K562 (cell line): ENCODE measurements around the gene ZNF609. TPM values are rescaled to one million over a fixed set of nuclear protein-coding genes. Genes with fewer than 3 reads are reported as not detected.

Experiments
- ATAC-seq: fragments of 200-7000 bp; cut with Tn5 transposase; 3 replicates; pipeline ENCODE4 v1.9.1; 2020; ENCODE audit warnings: moderate library complexity
- BruUV-seq: library from RNA; stranded (reverse); fragments of 400-500 nt; replicated peaks from 2 replicates; lab custom pipeline; 2021; lab: Mats Ljungman, UMichigan
- CTCF ChIA-PET: fragments of 300-600 bp; formaldehyde crosslinking; extraction: SDS; loops from one replicate; lab custom pipeline; 2021; ENCODE audit warnings: low intra/inter-chr PET ratio; lab: Yijun Ruan, JAX
- POLR2A ChIA-PET: fragments of 300-600, 350-650 bp; sonication (Branson Sonifier 250); formaldehyde crosslinking; extraction: SDS; loops from one replicate; lab custom pipeline; 2021; ENCODE audit warnings: antibody characterized with exemption, inconsistent platforms; lab: Yijun Ruan, JAX
- DNase-seq, 4 experiments: peaks; one replicate each; pipeline versions ENCODE4 v3.0.0 to v3.0.0-alpha.2; 2011 to 2018; ENCODE audit warnings: low spot score in 3 of 4, mixed read lengths in 3 of 4; ENCODE audit errors: extremely low read depth in 1 of 4
- FAIRE-seq: peaks from 2 replicates; lab custom pipeline; 2011; peaks lifted over from hg19 to GRCh38; lab: Jason Lieb, UNC
- H2AFZ ChIP-seq: 2 replicates; pipeline ENCODE4 v1.6.0; 2011; ENCODE audit warnings: low read depth, low read length, control low read depth, inconsistent platforms
- H3K27ac ChIP-seq: fragments of 200-600 bp; 3 replicates; pipeline ENCODE4 v1.8.0; 2011; ENCODE audit warnings: low read depth, mild to moderate bottlenecking, control low read depth, inconsistent platforms, low read length, moderate library complexity, mixed read lengths; ENCODE audit errors: extremely low read depth
- H3K27me3 ChIP-seq, 2 experiments: fragments of 300-600 bp in 1 of 2; 2 replicates in 1 of 2; 3 replicates in 1 of 2; pipeline versions ENCODE4 v1.6.0 to v1.8.0; 2011; ENCODE audit warnings: inconsistent platforms in 2 of 2, low read length in 2 of 2, mild to moderate bottlenecking in 1 of 2, mixed read lengths in 1 of 2, moderate library complexity in 1 of 2; ENCODE audit not compliant: control insufficient read depth in 2 of 2, insufficient read depth in 2 of 2
- H3K36me3 ChIP-seq: fragments of 300-600 bp; 3 replicates; pipeline ENCODE4 v1.8.0; 2011; ENCODE audit warnings: mild to moderate bottlenecking, low read length, inconsistent platforms; ENCODE audit not compliant: control insufficient read depth, insufficient read depth
- H3K4me1 ChIP-seq, 2 experiments: fragments of 200-600 bp in 1 of 2; replicated peaks in 1 of 2; 2 replicates in 1 of 2; 3 replicates in 1 of 2; pipeline versions ENCODE4 v1.5.1 to v1.8.0; 2011; ENCODE audit warnings: inconsistent platforms in 2 of 2, low read length in 2 of 2, mild to moderate bottlenecking in 1 of 2, mixed read lengths in 1 of 2, moderate library complexity in 1 of 2; ENCODE audit not compliant: control insufficient read depth in 2 of 2, insufficient read depth in 2 of 2
- H3K4me2 ChIP-seq: 2 replicates; pipeline ENCODE4 v1.6.1; 2011; ENCODE audit warnings: low read length, control low read depth, inconsistent platforms, mixed read lengths; ENCODE audit not compliant: insufficient read depth
- H3K4me3 ChIP-seq: fragments of 200-600 bp; sonication (generic), shearing (Covaris generic); 2 replicates; pipeline ENCODE4 v1.5.1; 2016; ENCODE audit warnings: control low read depth, inconsistent platforms
- H3K79me2 ChIP-seq: fragments of 200-600 bp; 3 replicates; pipeline ENCODE4 v1.8.0; 2011; ENCODE audit warnings: low read length, inconsistent platforms; ENCODE audit not compliant: control insufficient read depth, insufficient read depth
- H3K9ac ChIP-seq, 2 experiments: 2 replicates each; pipeline versions ENCODE4 v1.6.0 to v1.6.1; 2011; ENCODE audit warnings: low read depth in 2 of 2, low read length in 2 of 2, control low read depth in 1 of 2, inconsistent platforms in 1 of 2, mild to moderate bottlenecking in 1 of 2, mixed read lengths in 1 of 2; ENCODE audit not compliant: insufficient read depth in 1 of 2
- H3K9me1 ChIP-seq: one replicate; pipeline ENCODE4 v1.6.0; 2011; ENCODE audit warnings: inconsistent platforms, mild to moderate bottlenecking, low read length, moderate library complexity; ENCODE audit not compliant: control insufficient read depth, insufficient read depth
- H3K9me3 ChIP-seq: replicated peaks from 2 replicates; pipeline ENCODE4 v1.5.1; 2011; ENCODE audit warnings: low read depth, low read length, inconsistent platforms; ENCODE audit not compliant: control insufficient read depth, insufficient read depth
- H4K20me1 ChIP-seq: replicated peaks from 2 replicates; pipeline ENCODE4 v1.6.1; 2011; ENCODE audit warnings: low read length, inconsistent platforms, mixed read lengths; ENCODE audit not compliant: control insufficient read depth, insufficient read depth
- BCL6 ChIP-seq: fragments of 250-450 bp; sonication (Bioruptor Pico); IDR thresholded peaks from 2 replicates; pipeline ENCODE4 v1.4.0; 2020
- CREB3L1 ChIP-seq: fragments of 450-650 bp; IDR thresholded peaks from 2 replicates; pipeline ENCODE4 v1.6.1; 2014; ENCODE audit warnings: low read depth, mild to moderate bottlenecking, moderate library complexity, borderline replicate concordance
- FIP1L1 ChIP-seq: fragments of 200-400 bp; formaldehyde crosslinking; IDR thresholded peaks from 2 replicates; pipeline ENCODE4 v1.6.1; 2018; ENCODE audit warnings: mild to moderate bottlenecking, low read depth, low read length; ENCODE audit not compliant: poor library complexity, severe bottlenecking
- GATA2 ChIP-seq: sonication (generic); formaldehyde crosslinking; IDR thresholded peaks from 2 replicates; pipeline ENCODE4 v1.4.0; 2020; ENCODE audit warnings: mild to moderate bottlenecking, missing genetic modification reagents
- GTF3C2 ChIP-seq: IDR thresholded peaks from 3 replicates; pipeline ENCODE4 v1.6.1; 2011; ENCODE audit warnings: borderline replicate concordance, mild to moderate bottlenecking, moderate library complexity; ENCODE audit not compliant: insufficient read length; ENCODE audit errors: extremely low read depth
- JUND ChIP-seq, 2 experiments: IDR thresholded peaks; 2 replicates in 1 of 2; 3 replicates in 1 of 2; pipeline ENCODE4 v1.6.1; 2011; ENCODE audit warnings: borderline replicate concordance in 2 of 2, low read depth in 2 of 2, low read length in 2 of 2, improper control_type of control experiment in 1 of 2, missing biosample characterization in 1 of 2, missing genetic modification characterization in 1 of 2, missing genetic modification reagents in 1 of 2
- MAX ChIP-seq: sonication (generic); formaldehyde crosslinking; IDR thresholded peaks from 2 replicates; pipeline ENCODE4 v1.9.0; 2022; ENCODE audit warnings: mild to moderate bottlenecking, missing genetic modification reagents
- MLLT1 ChIP-seq, 2 experiments: fragments of 450-650 bp; IDR thresholded peaks; 2 replicates each; pipeline ENCODE4 v1.6.1; 2016
- NFRKB ChIP-seq: fragments of 450-650 bp; IDR thresholded peaks from 2 replicates; pipeline ENCODE4 v1.6.1; 2016; ENCODE audit warnings: low read depth
- NFXL1 ChIP-seq: fragments of 450-650 bp; formaldehyde crosslinking; IDR thresholded peaks from 2 replicates; pipeline ENCODE4 v1.4.0; 2021; ENCODE audit warnings: mild to moderate bottlenecking
- NR1H2 ChIP-seq: sonication (generic); formaldehyde crosslinking; IDR thresholded peaks from 2 replicates; pipeline ENCODE4 v1.4.0; 2020; ENCODE audit warnings: mild to moderate bottlenecking, missing genetic modification reagents
- RHOXF2B ChIP-seq: fragments of 250-450 bp; sonication (Bioruptor Pico); conservative IDR thresholded peaks from 2 replicates; pipeline ENCODE4 v1.5.1; 2021
- ZNF668 ChIP-seq: fragments of 250-450 bp; sonication (Bioruptor Pico); IDR thresholded peaks from 2 replicates; pipeline ENCODE4 v1.8.0; 2022; ENCODE audit warnings: mild to moderate bottlenecking, inconsistent platforms
- ZNF780A ChIP-seq: fragments of 250-450 bp; sonication (Bioruptor Pico); IDR thresholded peaks from 2 replicates; pipeline ENCODE4 v1.5.0; 2021; ENCODE audit warnings: mild to moderate bottlenecking
- WGBS: fragments of 100-300 bp; shearing (Covaris generic); methylation state at CpG from one replicate; pipeline ENCODE4 v1.1.6; 2016; ENCODE audit warnings: low coverage, mixed read lengths; ENCODE audit not compliant: insufficient coverage; ENCODE audit errors: missing lambda C conversion rate; 5-methylcytosine and 5-hydroxymethylcytosine counted together
- in situ Hi-C: fragments of 300-500 bp; cut with MboI; formaldehyde crosslinking; loops from 4 replicates; pipeline ENCODE4 v1.15.0; 2018; ENCODE audit warnings: inconsistent platforms, mixed read lengths
- intact Hi-C: fragments of 100-400 bp; cut with micrococcal nuclease; formaldehyde crosslinking; loops from 2 replicates; pipeline ENCODE4 v1.14.2; 2022
- polyA plus RNA-seq, 8 experiments: library from polyadenylated mRNA; depleted of rRNA in 4 of 8; stranded (reverse) in 5 of 8; unstranded in 3 of 8; fragments of >200 nt; fragmentation: Nextera tagmentation in 2 of 8; fragmentation: Illumina TruSeq in 1 of 8; extraction: Ambion mirVana in 2 of 8; extraction: Trizol in 1 of 8; gene quantifications; 2 replicates each; pipeline versions ENCODE4 v1.2.1 to v1.2.3, GENCODE V29; 2011 to 2014; ENCODE audit warnings: inconsistent platforms in 1 of 8, missing spikeins in 1 of 8
- total RNA-seq, 7 experiments: library from RNA; depleted of rRNA in 6 of 7; stranded (reverse); fragments of >200 nt in 6 of 7; fragmentation: Illumina TruSeq in 2 of 7; extraction: Trizol in 2 of 7; gene quantifications; 2 replicates each; pipeline versions ENCODE4 v1.2.1 to v1.2.3, GENCODE V29; 2011 to 2021; ENCODE audit warnings: low replicate concordance in 1 of 7

The ZNF609 gene
- total and polyA plus RNA-seq, 9 of the 15 experiments (the other 6 are each of a cell fraction or from before 2014, with no cell fraction given), result 3.0 to 38.7 (median 17.8) TPM

GRCh38 chr15:64430000-64430735, 30.2 kb upstream of the ZNF609 start:
- Histone ChIP-seq H3K79me2 (no peaks in the 10 kb centered on the region), H3K27ac (peak overlapping the region; percentile 24; the same call in 1 of the 3 replicates), H2AFZ (no peak overlapping the region), H3K4me2 (no peak overlapping the region), H3K9ac (no peak overlapping the region), H3K9me1 (no peaks in the 10 kb centered on the region), H4K20me1 (no peaks in the 10 kb centered on the region), H3K36me3 (peaks cover 9% of the 10 kb centered on the region; the same call in 2 of the 3 replicates), H3K9me3 (no peaks in the 10 kb centered on the region), H3K4me1 (peaks cover 3 to 19% of the 10 kb centered on the region in 2 experiments; a peak in 3 of 5 replicates), H3K4me3 (no peak overlapping the region), H3K27me3 (no peaks in the 10 kb centered on the region)
- intact Hi-C loops, result loop anchor here (5.0 to 10.0 kb wide), 3 partner anchors 135 to 297 kb away; no protein-coding TSS in a partner anchor
- CTCF ChIA-PET, result interaction anchor here (0.5 to 0.6 kb wide), 2 partner anchors 74 to 220 kb away, joined by 3 to 4 read pairs; no protein-coding TSS in a partner anchor
- in situ Hi-C loops, result no loop called here
- FAIRE-seq, result peak; percentile 93
- POLR2A ChIA-PET, result interaction anchor here (0.5 to 1.1 kb wide), 6 partner anchors 9 to 221 kb away, joined by 3 to 6 read pairs (median 4); partner anchors contain the start of gene ZNF609
- DNase-seq, result peak in 3 of 4 experiments; percentile 22 to 80 (median 62)
- no TSS peak for BruUV-seq
- WGBS, result 3% methylated on average over 3 of the region's 3 CpGs
- ATAC-seq, result peak; percentile 93
- no peak for TF ChIP-seq NFRKB
- no peak for TF ChIP-seq FIP1L1
- 0 out of 2 replicates have a peak, but pooled peaks have one; percentile 20 for TF ChIP-seq CREB3L1
- TF ChIP-seq GTF3C2, result no peak
- no peak for TF ChIP-seq ZNF668
- no peak for TF ChIP-seq NFXL1
- TF ChIP-seq NR1H2, result no peak
- no peak for TF ChIP-seq MAX (CRISPR knock-in tag)
- no peak for TF ChIP-seq BCL6 (CRISPR knock-in tag)
- TF ChIP-seq ZNF780A (CRISPR knock-in tag), result no peak
- TF ChIP-seq GATA2 (CRISPR knock-in tag), result peak; percentile 57; the same call in 1 of the 2 replicates
- 0 out of 2 replicates have a peak, but pooled peaks have one; percentile 13 for TF ChIP-seq JUND (IDR thresholded peaks at IDR 0.05; ENCODE audit: borderline replicate concordance, low read depth, low read length)
- no peak for TF ChIP-seq JUND (tag; IDR thresholded peaks at IDR 0.05; ENCODE audit: borderline replicate concordance, low read depth, low read length)
- TF ChIP-seq MLLT1 (IDR thresholded peaks at IDR 0.05), result peak in 1 of 2 experiments; percentile 67; a peak in 1 of 4 replicates
- no peak for TF ChIP-seq RHOXF2B (CRISPR knock-in tag)
